K562 (cell line): ENCODE results near the gene KCNH3. TPM values are rescaled to one million over a fixed set of nuclear protein-coding genes. Genes with fewer than 3 reads are reported as not detected.
A peak's percentile ranks its signal among the peaks of the same experiment; 100 is the strongest.

Source experiments
- ATAC-seq: fragments of 200-7000 bp; cut with Tn5 transposase; 3 replicates; pipeline ENCODE4 v1.9.1; 2020; ENCODE audit warnings: moderate library complexity
- BruUV-seq: library from RNA; stranded (reverse); fragments of 400-500 nt; replicated peaks from 2 replicates; lab custom pipeline; 2021; lab: Mats Ljungman, UMichigan
- CTCF ChIA-PET: fragments of 300-600 bp; formaldehyde crosslinking; extraction: SDS; loops from one replicate; lab custom pipeline; 2021; ENCODE audit warnings: low intra/inter-chr PET ratio; lab: Yijun Ruan, JAX
- POLR2A ChIA-PET: fragments of 300-600, 350-650 bp; sonication (Branson Sonifier 250); formaldehyde crosslinking; extraction: SDS; loops from one replicate; lab custom pipeline; 2021; ENCODE audit warnings: antibody characterized with exemption, inconsistent platforms; lab: Yijun Ruan, JAX
- DNase-seq, 4 experiments: peaks; one replicate each; pipeline versions ENCODE4 v3.0.0 to v3.0.0-alpha.2; 2011 to 2018; ENCODE audit warnings: low spot score in 3 of 4, mixed read lengths in 3 of 4; ENCODE audit errors: extremely low read depth in 1 of 4
- FAIRE-seq: peaks from 2 replicates; lab custom pipeline; 2011; peaks lifted over from hg19 to GRCh38; lab: Jason Lieb, UNC
- H2AFZ ChIP-seq: 2 replicates; pipeline ENCODE4 v1.6.0; 2011; ENCODE audit warnings: low read depth, low read length, control low read depth, inconsistent platforms
- H3K27ac ChIP-seq: fragments of 200-600 bp; 3 replicates; pipeline ENCODE4 v1.8.0; 2011; ENCODE audit warnings: low read depth, mild to moderate bottlenecking, control low read depth, inconsistent platforms, low read length, moderate library complexity, mixed read lengths; ENCODE audit errors: extremely low read depth
- H3K27me3 ChIP-seq, 2 experiments: fragments of 300-600 bp in 1 of 2; 2 replicates in 1 of 2; 3 replicates in 1 of 2; pipeline versions ENCODE4 v1.6.0 to v1.8.0; 2011; ENCODE audit warnings: inconsistent platforms in 2 of 2, low read length in 2 of 2, mild to moderate bottlenecking in 1 of 2, mixed read lengths in 1 of 2, moderate library complexity in 1 of 2; ENCODE audit not compliant: control insufficient read depth in 2 of 2, insufficient read depth in 2 of 2
- H3K36me3 ChIP-seq: fragments of 300-600 bp; 3 replicates; pipeline ENCODE4 v1.8.0; 2011; ENCODE audit warnings: mild to moderate bottlenecking, low read length, inconsistent platforms; ENCODE audit not compliant: control insufficient read depth, insufficient read depth
- H3K4me1 ChIP-seq, 2 experiments: fragments of 200-600 bp in 1 of 2; replicated peaks in 1 of 2; 2 replicates in 1 of 2; 3 replicates in 1 of 2; pipeline versions ENCODE4 v1.5.1 to v1.8.0; 2011; ENCODE audit warnings: inconsistent platforms in 2 of 2, low read length in 2 of 2, mild to moderate bottlenecking in 1 of 2, mixed read lengths in 1 of 2, moderate library complexity in 1 of 2; ENCODE audit not compliant: control insufficient read depth in 2 of 2, insufficient read depth in 2 of 2
- H3K4me2 ChIP-seq: 2 replicates; pipeline ENCODE4 v1.6.1; 2011; ENCODE audit warnings: low read length, control low read depth, inconsistent platforms, mixed read lengths; ENCODE audit not compliant: insufficient read depth
- H3K4me3 ChIP-seq: fragments of 200-600 bp; sonication (generic), shearing (Covaris generic); 2 replicates; pipeline ENCODE4 v1.5.1; 2016; ENCODE audit warnings: control low read depth, inconsistent platforms
- H3K79me2 ChIP-seq: fragments of 200-600 bp; 3 replicates; pipeline ENCODE4 v1.8.0; 2011; ENCODE audit warnings: low read length, inconsistent platforms; ENCODE audit not compliant: control insufficient read depth, insufficient read depth
- H3K9ac ChIP-seq, 2 experiments: 2 replicates each; pipeline versions ENCODE4 v1.6.0 to v1.6.1; 2011; ENCODE audit warnings: low read depth in 2 of 2, low read length in 2 of 2, control low read depth in 1 of 2, inconsistent platforms in 1 of 2, mild to moderate bottlenecking in 1 of 2, mixed read lengths in 1 of 2; ENCODE audit not compliant: insufficient read depth in 1 of 2
- H3K9me1 ChIP-seq: one replicate; pipeline ENCODE4 v1.6.0; 2011; ENCODE audit warnings: inconsistent platforms, mild to moderate bottlenecking, low read length, moderate library complexity; ENCODE audit not compliant: control insufficient read depth, insufficient read depth
- H3K9me3 ChIP-seq: replicated peaks from 2 replicates; pipeline ENCODE4 v1.5.1; 2011; ENCODE audit warnings: low read depth, low read length, inconsistent platforms; ENCODE audit not compliant: control insufficient read depth, insufficient read depth
- H4K20me1 ChIP-seq: replicated peaks from 2 replicates; pipeline ENCODE4 v1.6.1; 2011; ENCODE audit warnings: low read length, inconsistent platforms, mixed read lengths; ENCODE audit not compliant: control insufficient read depth, insufficient read depth
- EZH2 ChIP-seq: IDR thresholded peaks from 2 replicates; pipeline ENCODE4 v1.6.1; 2012; ENCODE audit warnings: low read depth, mild to moderate bottlenecking, inconsistent platforms, low read length, borderline replicate concordance
- GATA2 ChIP-seq: sonication (generic); formaldehyde crosslinking; IDR thresholded peaks from 2 replicates; pipeline ENCODE4 v1.4.0; 2020; ENCODE audit warnings: mild to moderate bottlenecking, missing genetic modification reagents
- PCBP1 ChIP-seq: fragments of 200-400 bp; formaldehyde crosslinking; IDR thresholded peaks from 2 replicates; pipeline ENCODE4 v1.6.1; 2018; ENCODE audit warnings: mild to moderate bottlenecking, low read depth, low read length; ENCODE audit not compliant: poor library complexity, severe bottlenecking
- UBTF ChIP-seq, 2 experiments: IDR thresholded peaks; 2 replicates each; pipeline ENCODE4 v1.6.1; 2012; ENCODE audit warnings: improper control_type of control experiment in 2 of 2, low read depth in 2 of 2, low read length in 2 of 2, borderline replicate concordance in 1 of 2
- ZBTB7A ChIP-seq: IDR thresholded peaks from 2 replicates; pipeline ENCODE4 v1.6.1; 2011; ENCODE audit warnings: low read depth, mild to moderate bottlenecking, low read length, moderate library complexity, borderline replicate concordance; ENCODE audit not compliant: control insufficient read depth
- WGBS: fragments of 100-300 bp; shearing (Covaris generic); methylation state at CpG from one replicate; pipeline ENCODE4 v1.1.6; 2016; ENCODE audit warnings: low coverage, mixed read lengths; ENCODE audit not compliant: insufficient coverage; ENCODE audit errors: missing lambda C conversion rate; 5-methylcytosine and 5-hydroxymethylcytosine counted together
- in situ Hi-C: fragments of 300-500 bp; cut with MboI; formaldehyde crosslinking; loops from 4 replicates; pipeline ENCODE4 v1.15.0; 2018; ENCODE audit warnings: inconsistent platforms, mixed read lengths
- intact Hi-C: fragments of 100-400 bp; cut with micrococcal nuclease; formaldehyde crosslinking; loops from 2 replicates; pipeline ENCODE4 v1.14.2; 2022
- polyA plus RNA-seq, 8 experiments: library from polyadenylated mRNA; depleted of rRNA in 4 of 8; stranded (reverse) in 5 of 8; unstranded in 3 of 8; fragments of >200 nt; fragmentation: Nextera tagmentation in 2 of 8; fragmentation: Illumina TruSeq in 1 of 8; extraction: Ambion mirVana in 2 of 8; extraction: Trizol in 1 of 8; gene quantifications; 2 replicates each; pipeline versions ENCODE4 v1.2.1 to v1.2.3, GENCODE V29; 2011 to 2014; ENCODE audit warnings: inconsistent platforms in 1 of 8, missing spikeins in 1 of 8
- total RNA-seq, 7 experiments: library from RNA; depleted of rRNA in 6 of 7; stranded (reverse); fragments of >200 nt in 6 of 7; fragmentation: Illumina TruSeq in 2 of 7; extraction: Trizol in 2 of 7; gene quantifications; 2 replicates each; pipeline versions ENCODE4 v1.2.1 to v1.2.3, GENCODE V29; 2011 to 2021; ENCODE audit warnings: low replicate concordance in 1 of 7

Gene KCNH3
- total and polyA plus RNA-seq, 9 of the 15 experiments (the other 6 are each of a cell fraction or from before 2014, with no cell fraction given), result 0.01 to 0.09 TPM; not detected in 7

- 0 out of 4 replicates have a peak, but pooled peaks of 1 of the 2 experiments have one; percentile 23 for TF ChIP-seq UBTF (IDR thresholded peaks at IDR 0.05; ENCODE audit: borderline replicate concordance in 1 of 2, low read depth in 2 of 2, low read length in 2 of 2)
- peak; percentile 64 for TF ChIP-seq PCBP1
- TF ChIP-seq ZBTB7A, result peak; percentile 31; the same call in 1 of the 2 replicates
- TF ChIP-seq, all 486 proteins: peak for 10
These were observed 899 bp upstream of the KCNH3 start (continued) for GRCh38 chr12:49537752-49538509.

DNA sequence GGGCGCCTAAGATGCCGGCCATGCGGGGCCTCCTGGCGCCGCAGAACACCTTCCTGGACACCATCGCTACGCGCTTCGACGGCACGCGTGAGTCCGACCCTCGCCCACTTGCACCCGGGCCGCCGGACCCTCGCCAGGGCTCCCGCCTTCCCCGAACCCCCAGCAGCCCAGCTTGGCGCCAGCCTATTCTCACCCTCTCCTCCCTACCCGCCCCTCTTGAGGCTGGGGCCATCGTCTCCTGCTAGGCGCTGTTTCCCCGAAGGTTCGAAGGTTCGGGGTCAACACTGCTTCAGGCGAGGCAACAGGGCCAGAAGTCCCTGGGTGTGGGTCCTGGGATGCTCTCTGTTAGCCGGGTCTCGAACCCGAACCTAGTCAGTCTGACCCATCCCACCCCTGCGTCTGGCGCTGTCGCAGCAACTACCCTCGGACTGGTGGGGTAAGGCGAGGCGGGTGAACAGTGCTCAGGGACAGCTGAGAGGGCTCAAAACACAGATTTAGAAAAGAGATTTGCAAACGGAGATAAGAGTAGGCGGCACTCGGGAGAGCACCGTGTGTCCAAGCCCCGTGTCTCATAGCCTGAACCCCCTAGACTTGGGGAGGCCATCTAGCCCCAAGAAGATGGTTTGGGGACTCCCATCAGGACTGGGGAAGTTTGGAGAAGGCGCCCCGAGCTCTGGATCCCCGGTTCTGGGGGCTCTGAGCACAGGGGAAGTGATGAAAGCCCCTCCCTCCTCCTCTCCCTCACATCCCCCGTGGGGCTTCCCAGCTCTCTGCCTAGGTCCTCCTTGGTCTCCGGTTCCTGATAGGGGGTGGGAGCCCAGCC lies 787 bp downstream of the KCNH3 start:
- peaks cover 3% of the 10 kb centered on the region for H3K9me1 ChIP-seq
- POLR2A ChIA-PET, result no interaction called here
- intact Hi-C loops, result no loop called here
- H4K20me1 ChIP-seq, result 0 out of 2 replicates have a peak, but pooled peaks cover 9% of the 10 kb centered on the region
- H3K4me3 ChIP-seq, result no peak overlapping the region
- no peak overlapping the region for H3K9ac ChIP-seq
- H3K9me3 ChIP-seq, result no peaks in the 10 kb centered on the region
- H3K79me2 ChIP-seq, result no peaks in the 10 kb centered on the region
- H2AFZ ChIP-seq, result no peak overlapping the region
- H3K27ac ChIP-seq, result no peak overlapping the region
- no peak for FAIRE-seq
- no peak for DNase-seq
- 18% methylated on average over 30 of the region's 47 CpGs for WGBS
- no peak for ATAC-seq
- BruUV-seq, result no TSS peak
- no peaks in the 10 kb centered on the region for H3K36me3 ChIP-seq
- in situ Hi-C loops, result no loop called here
- CTCF ChIA-PET, result no interaction called here
- H3K4me2 ChIP-seq, result no peak overlapping the region
- peaks cover 0 to 46% of the 10 kb centered on the region in 2 experiments; a peak in 4 of 5 replicates for H3K4me1 ChIP-seq
- H3K27me3 ChIP-seq, result peaks cover 14 to 34% of the 10 kb centered on the region in 2 experiments
- TF ChIP-seq EZH2, result peak; percentile 79; the same call in 1 of the 2 replicates
- 0 out of 2 replicates have a peak, but pooled peaks have one; percentile 32 for TF ChIP-seq GATA2 (CRISPR knock-in tag)
